H9 (cell line): ENCODE data around the gene IL25. TPM values are rescaled to one million over a fixed set of nuclear protein-coding genes. Genes with fewer than 3 reads are reported as not detected.

Experiments
- DNase-seq: peaks from one replicate; pipeline ENCODE4 v3.0.0-alpha.2; 2017
- H2AFZ ChIP-seq: one replicate; pipeline ENCODE4 v1.6.1; 2013; ENCODE audit warnings: mild to moderate bottlenecking, low read length, control low read depth, moderate library complexity
- H2AK5ac ChIP-seq: 2 replicates; pipeline ENCODE4 v1.6.1; 2013; ENCODE audit warnings: low read length, control low read depth, mixed read lengths; ENCODE audit not compliant: insufficient read length
- H2BK120ac ChIP-seq: one replicate; pipeline ENCODE4 v1.6.1; 2013; ENCODE audit warnings: low read depth, mild to moderate bottlenecking, low read length, control low read depth, inconsistent platforms; ENCODE audit not compliant: poor library complexity, severe bottlenecking
- H2BK12ac ChIP-seq: 2 replicates; pipeline ENCODE4 v1.6.1; 2013; ENCODE audit warnings: low read length, control low read depth, mixed read lengths, low read depth; ENCODE audit not compliant: insufficient read length
- H2BK15ac ChIP-seq: 2 replicates; pipeline ENCODE4 v1.6.1; 2013; ENCODE audit warnings: low read depth, low read length, control low read depth
- H2BK20ac ChIP-seq: one replicate; pipeline ENCODE4 v1.6.1; 2013; ENCODE audit warnings: low read depth, mild to moderate bottlenecking, low read length, control low read depth, inconsistent platforms; ENCODE audit not compliant: poor library complexity, severe bottlenecking
- H2BK5ac ChIP-seq: 2 replicates; pipeline ENCODE4 v1.6.1; 2013; ENCODE audit warnings: low read length, control low read depth, mixed read lengths; ENCODE audit not compliant: insufficient read length
- H3K14ac ChIP-seq: 2 replicates; pipeline ENCODE4 v1.6.1; 2013; ENCODE audit warnings: low read length, control low read depth; ENCODE audit not compliant: insufficient read depth
- H3K18ac ChIP-seq: 2 replicates; pipeline ENCODE4 v1.6.1; 2013; ENCODE audit warnings: low read depth, mild to moderate bottlenecking, mixed read lengths, low read length, control low read depth; ENCODE audit not compliant: insufficient read length
- H3K23ac ChIP-seq: 2 replicates; pipeline ENCODE4 v1.6.1; 2013; ENCODE audit warnings: low read length, control low read depth, mixed read lengths, low read depth; ENCODE audit not compliant: insufficient read length
- H3K23me2 ChIP-seq: 2 replicates; pipeline ENCODE4 v1.6.1; 2013; ENCODE audit warnings: low read depth, mild to moderate bottlenecking, mixed read lengths, low read length, control low read depth; ENCODE audit not compliant: insufficient read length, poor library complexity, severe bottlenecking
- H3K27ac ChIP-seq: 2 replicates; pipeline ENCODE4 v1.5.1; 2013; ENCODE audit warnings: low read length, control low read depth, mixed read lengths, low read depth; ENCODE audit not compliant: insufficient read length
- H3K27me3 ChIP-seq: 2 replicates; pipeline ENCODE4 v1.6.1; 2013; ENCODE audit warnings: low read length, control low read depth, inconsistent platforms; ENCODE audit not compliant: insufficient read depth
- H3K4ac ChIP-seq: 2 replicates; pipeline ENCODE4 v1.6.1; 2013; ENCODE audit warnings: low read depth, mild to moderate bottlenecking, control low read depth, inconsistent platforms, low read length, moderate library complexity
- H3K4me1 ChIP-seq: 2 replicates; pipeline ENCODE4 v1.6.1; 2013; ENCODE audit warnings: low read length, control low read depth, inconsistent platforms; ENCODE audit not compliant: insufficient read depth
- H3K4me2 ChIP-seq: 2 replicates; pipeline ENCODE4 v1.6.1; 2013; ENCODE audit warnings: low read length, control low read depth, mixed read lengths; ENCODE audit not compliant: insufficient read length, insufficient read depth
- H3K56ac ChIP-seq: 2 replicates; pipeline ENCODE4 v1.6.1; 2013; ENCODE audit warnings: low read depth, mild to moderate bottlenecking, mixed read lengths, low read length, control low read depth; ENCODE audit not compliant: insufficient read length
- H3K79me1 ChIP-seq: 2 replicates; pipeline ENCODE4 v1.6.1; 2013; ENCODE audit warnings: low read depth, mild to moderate bottlenecking, moderate library complexity, low read length, control low read depth, inconsistent platforms; ENCODE audit not compliant: insufficient read depth, poor library complexity, severe bottlenecking
- H3K79me2 ChIP-seq: 2 replicates; pipeline ENCODE4 v1.6.1; 2013; ENCODE audit warnings: low read length, control low read depth, inconsistent platforms; ENCODE audit not compliant: insufficient read depth
- H3K9ac ChIP-seq: 2 replicates; pipeline ENCODE4 v1.6.1; 2013; ENCODE audit warnings: low read length, control low read depth, mixed read lengths; ENCODE audit not compliant: insufficient read length; ENCODE audit errors: extremely low read depth
- H3K9me3 ChIP-seq: one replicate; pipeline ENCODE4 v1.6.1; 2013; ENCODE audit warnings: low read depth, low read length, inconsistent platforms; ENCODE audit not compliant: control insufficient read depth
- H3T11ph ChIP-seq: one replicate; pipeline ENCODE4 v1.6.1; 2013; ENCODE audit warnings: mild to moderate bottlenecking, low read length, control low read depth, inconsistent platforms
- H4K20me1 ChIP-seq: one replicate; pipeline ENCODE4 v1.6.1; 2013; ENCODE audit not compliant: control insufficient read depth, insufficient read length, insufficient read depth
- H4K5ac ChIP-seq: 2 replicates; pipeline ENCODE4 v1.6.1; 2013; ENCODE audit warnings: low read depth, mild to moderate bottlenecking, mixed read lengths, low read length, control low read depth; ENCODE audit not compliant: insufficient read length
- H4K8ac ChIP-seq: replicated peaks from 2 replicates; pipeline ENCODE4 v1.6.1; 2013; ENCODE audit warnings: low read length, control low read depth, mixed read lengths, low read depth; ENCODE audit not compliant: insufficient read length
- H4K91ac ChIP-seq: 2 replicates; pipeline ENCODE4 v1.6.1; 2013; ENCODE audit warnings: low read depth, mild to moderate bottlenecking, moderate library complexity, mixed read lengths, low read length, control low read depth; ENCODE audit not compliant: insufficient read length
- H3K27ac Mint-ChIP-seq, 3 experiments: 2 replicates in 2 of 3; 3 replicates in 1 of 3; pipeline ENCODE4 v1.8.0; 2020 to 2021; ENCODE audit warnings: mixed read lengths in 3 of 3, mild to moderate bottlenecking in 1 of 3, moderate library complexity in 1 of 3
- H3K27me3 Mint-ChIP-seq: 2 replicates; pipeline ENCODE4 v1.8.0; 2021; ENCODE audit warnings: low read depth, mild to moderate bottlenecking, moderate library complexity, mixed read lengths
- H3K36me3 Mint-ChIP-seq, 3 experiments: 2 replicates in 2 of 3; 3 replicates in 1 of 3; pipeline ENCODE4 v1.8.0; 2020 to 2021; ENCODE audit warnings: low read depth in 3 of 3, mixed read lengths in 3 of 3; ENCODE audit not compliant: insufficient read depth in 1 of 3
- H3K4me1 Mint-ChIP-seq, 2 experiments: 2 replicates each; pipeline ENCODE4 v1.8.0; 2020; ENCODE audit warnings: mixed read lengths in 2 of 2
- H3K4me3 Mint-ChIP-seq, 2 experiments: 2 replicates in 1 of 2; 3 replicates in 1 of 2; pipeline ENCODE4 v1.8.0; 2020 to 2021; ENCODE audit warnings: mild to moderate bottlenecking in 2 of 2, mixed read lengths in 2 of 2, moderate library complexity in 1 of 2
- H3K9me3 Mint-ChIP-seq, 2 experiments: 2 replicates in 1 of 2; 3 replicates in 1 of 2; pipeline ENCODE4 v1.8.0; 2020; ENCODE audit warnings: mild to moderate bottlenecking in 2 of 2, mixed read lengths in 2 of 2, moderate library complexity in 1 of 2
- CTCF ChIP-seq: fragments of 200-600 bp; sonication (generic); conservative IDR thresholded peaks from 3 replicates; pipeline ENCODE4 v1.8.0; 2021; ENCODE audit warnings: antibody characterized with exemption, mild to moderate bottlenecking
- WGBS: extraction: QIAGEN DNeasy Blood & Tissue Kit; methylation state at CpG from one replicate; pipeline ENCODE4 v1.1.7; 2013; ENCODE audit warnings: missing lambda C conversion rate, low lambda C conversion rate, mixed read lengths; ENCODE audit not compliant: insufficient read length; ENCODE audit errors: extremely low coverage; 5-methylcytosine and 5-hydroxymethylcytosine counted together
- total RNA-seq: library from RNA; stranded (reverse); gene quantifications from 2 replicates; pipeline ENCODE4 v1.2.1, GENCODE V29; 2021

The IL25 gene
- total RNA-seq, 1 experiment from 2014 or later, result not detected

GRCh38 chr14:23382276-23382675, 9.7 kb downstream of the IL25 start:
- Histone ChIP-seq H3K79me2 (no peaks in the 10 kb centered on the region), H3K27ac (no peak overlapping the region), H4K5ac (no peak overlapping the region), H3K9me3 (no peaks in the 10 kb centered on the region), H2BK20ac (no peak overlapping the region), H3K56ac (no peak overlapping the region), H3K23ac (no peak overlapping the region), H3K9ac (no peak overlapping the region), H4K8ac (no peak overlapping the region), H3K27me3 (no peaks in the 10 kb centered on the region; the same call in 1 of the 2 replicates), H3K23me2 (no peaks in the 10 kb centered on the region), H4K20me1 (no peaks in the 10 kb centered on the region), H3K79me1 (no peaks in the 10 kb centered on the region), H2AFZ (no peak overlapping the region), H3K14ac (no peak overlapping the region), H3K18ac (no peak overlapping the region), H2BK15ac (no peak overlapping the region), H4K91ac (no peak overlapping the region), H2BK5ac (no peak overlapping the region), H2BK120ac (no peak overlapping the region), H2BK12ac (no peak overlapping the region), H3K4me2 (no peak overlapping the region), H2AK5ac (no peak overlapping the region), H3K4ac (no peak overlapping the region), H3T11ph (no peak overlapping the region), H3K4me1 (no peaks in the 10 kb centered on the region)
- peaks cover 2 to 8% of the 10 kb centered on the region in 2 experiments for H3K4me1 Mint-ChIP-seq
- no peak overlapping the region for H3K4me3 Mint-ChIP-seq
- peaks cover 58% of the 10 kb centered on the region for H3K27me3 Mint-ChIP-seq
- no peak for TF ChIP-seq CTCF
- no CpG with 5 or more reads among the region's 6 CpGs for WGBS
- no peaks in the 10 kb centered on the region; a peak in 1 of 7 replicates for H3K36me3 Mint-ChIP-seq
- H3K27ac Mint-ChIP-seq, result peak overlapping the region in 1 of 3 experiments; percentile 66; a peak in 1 of 7 replicates
- no peak for DNase-seq
- H3K9me3 Mint-ChIP-seq, result no peaks in the 10 kb centered on the region
